K562 (cell line): ENCODE measurements around the gene L3MBTL3. TPM values are rescaled to one million over a fixed set of nuclear protein-coding genes. Genes with fewer than 3 reads are reported as not detected.

Experiments used
- ATAC-seq: fragments of 200-7000 bp; cut with Tn5 transposase; 3 replicates; pipeline ENCODE4 v1.9.1; 2020; ENCODE audit warnings: moderate library complexity
- BruUV-seq: library from RNA; stranded (reverse); fragments of 400-500 nt; replicated peaks from 2 replicates; lab custom pipeline; 2021; lab: Mats Ljungman, UMichigan
- CTCF ChIA-PET: fragments of 300-600 bp; formaldehyde crosslinking; extraction: SDS; loops from one replicate; lab custom pipeline; 2021; ENCODE audit warnings: low intra/inter-chr PET ratio; lab: Yijun Ruan, JAX
- POLR2A ChIA-PET: fragments of 300-600, 350-650 bp; sonication (Branson Sonifier 250); formaldehyde crosslinking; extraction: SDS; loops from one replicate; lab custom pipeline; 2021; ENCODE audit warnings: antibody characterized with exemption, inconsistent platforms; lab: Yijun Ruan, JAX
- DNase-seq, 4 experiments: peaks; one replicate each; pipeline versions ENCODE4 v3.0.0 to v3.0.0-alpha.2; 2011 to 2018; ENCODE audit warnings: low spot score in 3 of 4, mixed read lengths in 3 of 4; ENCODE audit errors: extremely low read depth in 1 of 4
- FAIRE-seq: peaks from 2 replicates; lab custom pipeline; 2011; peaks lifted over from hg19 to GRCh38; lab: Jason Lieb, UNC
- H2AFZ ChIP-seq: 2 replicates; pipeline ENCODE4 v1.6.0; 2011; ENCODE audit warnings: low read depth, low read length, control low read depth, inconsistent platforms
- H3K27ac ChIP-seq: fragments of 200-600 bp; 3 replicates; pipeline ENCODE4 v1.8.0; 2011; ENCODE audit warnings: low read depth, mild to moderate bottlenecking, control low read depth, inconsistent platforms, low read length, moderate library complexity, mixed read lengths; ENCODE audit errors: extremely low read depth
- H3K27me3 ChIP-seq, 2 experiments: fragments of 300-600 bp in 1 of 2; 2 replicates in 1 of 2; 3 replicates in 1 of 2; pipeline versions ENCODE4 v1.6.0 to v1.8.0; 2011; ENCODE audit warnings: inconsistent platforms in 2 of 2, low read length in 2 of 2, mild to moderate bottlenecking in 1 of 2, mixed read lengths in 1 of 2, moderate library complexity in 1 of 2; ENCODE audit not compliant: control insufficient read depth in 2 of 2, insufficient read depth in 2 of 2
- H3K36me3 ChIP-seq: fragments of 300-600 bp; 3 replicates; pipeline ENCODE4 v1.8.0; 2011; ENCODE audit warnings: mild to moderate bottlenecking, low read length, inconsistent platforms; ENCODE audit not compliant: control insufficient read depth, insufficient read depth
- H3K4me1 ChIP-seq, 2 experiments: fragments of 200-600 bp in 1 of 2; replicated peaks in 1 of 2; 2 replicates in 1 of 2; 3 replicates in 1 of 2; pipeline versions ENCODE4 v1.5.1 to v1.8.0; 2011; ENCODE audit warnings: inconsistent platforms in 2 of 2, low read length in 2 of 2, mild to moderate bottlenecking in 1 of 2, mixed read lengths in 1 of 2, moderate library complexity in 1 of 2; ENCODE audit not compliant: control insufficient read depth in 2 of 2, insufficient read depth in 2 of 2
- H3K4me2 ChIP-seq: 2 replicates; pipeline ENCODE4 v1.6.1; 2011; ENCODE audit warnings: low read length, control low read depth, inconsistent platforms, mixed read lengths; ENCODE audit not compliant: insufficient read depth
- H3K4me3 ChIP-seq: fragments of 200-600 bp; sonication (generic), shearing (Covaris generic); 2 replicates; pipeline ENCODE4 v1.5.1; 2016; ENCODE audit warnings: control low read depth, inconsistent platforms
- H3K79me2 ChIP-seq: fragments of 200-600 bp; 3 replicates; pipeline ENCODE4 v1.8.0; 2011; ENCODE audit warnings: low read length, inconsistent platforms; ENCODE audit not compliant: control insufficient read depth, insufficient read depth
- H3K9ac ChIP-seq, 2 experiments: 2 replicates each; pipeline versions ENCODE4 v1.6.0 to v1.6.1; 2011; ENCODE audit warnings: low read depth in 2 of 2, low read length in 2 of 2, control low read depth in 1 of 2, inconsistent platforms in 1 of 2, mild to moderate bottlenecking in 1 of 2, mixed read lengths in 1 of 2; ENCODE audit not compliant: insufficient read depth in 1 of 2
- H3K9me1 ChIP-seq: one replicate; pipeline ENCODE4 v1.6.0; 2011; ENCODE audit warnings: inconsistent platforms, mild to moderate bottlenecking, low read length, moderate library complexity; ENCODE audit not compliant: control insufficient read depth, insufficient read depth
- H3K9me3 ChIP-seq: replicated peaks from 2 replicates; pipeline ENCODE4 v1.5.1; 2011; ENCODE audit warnings: low read depth, low read length, inconsistent platforms; ENCODE audit not compliant: control insufficient read depth, insufficient read depth
- H4K20me1 ChIP-seq: replicated peaks from 2 replicates; pipeline ENCODE4 v1.6.1; 2011; ENCODE audit warnings: low read length, inconsistent platforms, mixed read lengths; ENCODE audit not compliant: control insufficient read depth, insufficient read depth
- JUND ChIP-seq, 2 experiments: IDR thresholded peaks; 2 replicates in 1 of 2; 3 replicates in 1 of 2; pipeline ENCODE4 v1.6.1; 2011; ENCODE audit warnings: borderline replicate concordance in 2 of 2, low read depth in 2 of 2, low read length in 2 of 2, improper control_type of control experiment in 1 of 2, missing biosample characterization in 1 of 2, missing genetic modification characterization in 1 of 2, missing genetic modification reagents in 1 of 2
- NEUROD1 ChIP-seq: fragments of 150-350 bp; IDR thresholded peaks from 2 replicates; pipeline ENCODE4 v1.6.1; 2014; ENCODE audit warnings: borderline replicate concordance, low read length, low read depth; ENCODE audit not compliant: partially characterized antibody
- RBM15 ChIP-seq: fragments of 200-400 bp; formaldehyde crosslinking; IDR thresholded peaks from 2 replicates; pipeline ENCODE4 v1.6.1; 2018; ENCODE audit warnings: mild to moderate bottlenecking, low read length, moderate library complexity; ENCODE audit not compliant: insufficient read depth
- SRSF1 ChIP-seq: fragments of 200-400 bp; formaldehyde crosslinking; IDR thresholded peaks from 2 replicates; pipeline ENCODE4 v1.6.1; 2017; ENCODE audit warnings: mild to moderate bottlenecking, low read depth, low read length, moderate library complexity
- ZFP36 ChIP-seq: fragments of 150-350 bp; IDR thresholded peaks from 2 replicates; pipeline ENCODE4 v1.6.1; 2018; ENCODE audit warnings: low read length, low read depth; ENCODE audit not compliant: partially characterized antibody
- ZNF316 ChIP-seq: fragments of 450-650 bp; IDR thresholded peaks from 2 replicates; pipeline ENCODE4 v1.6.1; 2016
- WGBS: fragments of 100-300 bp; shearing (Covaris generic); methylation state at CpG from one replicate; pipeline ENCODE4 v1.1.6; 2016; ENCODE audit warnings: low coverage, mixed read lengths; ENCODE audit not compliant: insufficient coverage; ENCODE audit errors: missing lambda C conversion rate; 5-methylcytosine and 5-hydroxymethylcytosine counted together
- in situ Hi-C: fragments of 300-500 bp; cut with MboI; formaldehyde crosslinking; loops from 4 replicates; pipeline ENCODE4 v1.15.0; 2018; ENCODE audit warnings: inconsistent platforms, mixed read lengths
- intact Hi-C: fragments of 100-400 bp; cut with micrococcal nuclease; formaldehyde crosslinking; loops from 2 replicates; pipeline ENCODE4 v1.14.2; 2022
- polyA plus RNA-seq, 8 experiments: library from polyadenylated mRNA; depleted of rRNA in 4 of 8; stranded (reverse) in 5 of 8; unstranded in 3 of 8; fragments of >200 nt; fragmentation: Nextera tagmentation in 2 of 8; fragmentation: Illumina TruSeq in 1 of 8; extraction: Ambion mirVana in 2 of 8; extraction: Trizol in 1 of 8; gene quantifications; 2 replicates each; pipeline versions ENCODE4 v1.2.1 to v1.2.3, GENCODE V29; 2011 to 2014; ENCODE audit warnings: inconsistent platforms in 1 of 8, missing spikeins in 1 of 8
- total RNA-seq, 7 experiments: library from RNA; depleted of rRNA in 6 of 7; stranded (reverse); fragments of >200 nt in 6 of 7; fragmentation: Illumina TruSeq in 2 of 7; extraction: Trizol in 2 of 7; gene quantifications; 2 replicates each; pipeline versions ENCODE4 v1.2.1 to v1.2.3, GENCODE V29; 2011 to 2021; ENCODE audit warnings: low replicate concordance in 1 of 7
- TF ChIP-seq, protein P1 (sequence below): fragments of 250-450 bp; sonication (Bioruptor Pico); IDR thresholded peaks from 2 replicates; pipeline ENCODE4 v1.5.0; 2020; ENCODE audit warnings: mild to moderate bottlenecking, borderline replicate concordance

Gene L3MBTL3
- total and polyA plus RNA-seq, 9 of the 15 experiments (the other 6 are each of a cell fraction or from before 2014, with no cell fraction given): 0.83 to 6.9 (median 5.4) TPM

DNA sequence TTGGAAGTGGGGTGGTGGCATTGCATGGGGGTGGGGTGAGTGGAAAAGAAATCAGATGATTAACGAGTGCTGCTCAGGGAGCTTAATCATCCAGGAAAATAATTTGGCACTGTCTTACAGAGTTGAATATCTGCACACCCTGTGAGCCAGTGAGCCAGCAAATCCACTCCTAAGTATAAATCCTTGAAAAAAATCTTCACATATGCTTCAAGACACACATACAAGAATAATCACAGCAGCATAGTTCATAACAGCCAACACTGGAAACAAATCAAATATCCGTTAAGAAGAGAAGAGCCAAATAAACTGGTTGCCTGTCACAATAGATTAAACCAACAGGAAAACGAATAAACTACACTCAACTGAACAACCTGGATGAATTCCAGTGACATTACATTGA lies 141.6 kb downstream of the L3MBTL3 start (continued):
- TF ChIP-seq, protein P1, sequence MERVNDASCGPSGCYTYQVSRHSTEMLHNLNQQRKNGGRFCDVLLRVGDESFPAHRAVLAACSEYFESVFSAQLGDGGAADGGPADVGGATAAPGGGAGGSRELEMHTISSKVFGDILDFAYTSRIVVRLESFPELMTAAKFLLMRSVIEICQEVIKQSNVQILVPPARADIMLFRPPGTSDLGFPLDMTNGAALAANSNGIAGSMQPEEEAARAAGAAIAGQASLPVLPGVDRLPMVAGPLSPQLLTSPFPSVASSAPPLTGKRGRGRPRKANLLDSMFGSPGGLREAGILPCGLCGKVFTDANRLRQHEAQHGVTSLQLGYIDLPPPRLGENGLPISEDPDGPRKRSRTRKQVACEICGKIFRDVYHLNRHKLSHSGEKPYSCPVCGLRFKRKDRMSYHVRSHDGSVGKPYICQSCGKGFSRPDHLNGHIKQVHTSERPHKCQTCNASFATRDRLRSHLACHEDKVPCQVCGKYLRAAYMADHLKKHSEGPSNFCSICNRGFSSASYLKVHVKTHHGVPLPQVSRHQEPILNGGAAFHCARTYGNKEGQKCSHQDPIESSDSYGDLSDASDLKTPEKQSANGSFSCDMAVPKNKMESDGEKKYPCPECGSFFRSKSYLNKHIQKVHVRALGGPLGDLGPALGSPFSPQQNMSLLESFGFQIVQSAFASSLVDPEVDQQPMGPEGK (CRISPR knock-in tag): no peak
- TF ChIP-seq NEUROD1 (no peak), SRSF1 (no peak)
- TF ChIP-seq, all 486 proteins: peak for 0

GRCh38 chr6:130161683-130162404 lies 143.5 kb downstream of the L3MBTL3 start:
- FAIRE-seq: no peak
- no peak for DNase-seq
- H3K9me3 ChIP-seq: no peaks in the 10 kb centered on the region
- in situ Hi-C loops: no loop called here
- H3K4me1 ChIP-seq: no peaks in the 10 kb centered on the region
- TF ChIP-seq RBM15 (no peak), JUND (IDR thresholded peaks at IDR 0.05; ENCODE audit: borderline replicate concordance, low read depth, low read length) (no peak), JUND (tag; IDR thresholded peaks at IDR 0.05; ENCODE audit: borderline replicate concordance, low read depth, low read length) (no peak), ZFP36 (no peak), ZNF316 (peak; percentile 26; the same call in 1 of the 2 replicates)
- 2% methylated on average over 6 of the region's 6 CpGs for WGBS
- intact Hi-C loops: no loop called here
- H3K9me1 ChIP-seq: no peaks in the 10 kb centered on the region
- H3K79me2 ChIP-seq: no peaks in the 10 kb centered on the region
- peak overlapping the region; percentile 41 for H2AFZ ChIP-seq
- H3K27me3 ChIP-seq: peaks cover 0 to 4% of the 10 kb centered on the region in 2 experiments; a peak in 2 of 5 replicates
- H3K4me2 ChIP-seq: no peak overlapping the region
- H3K4me3 ChIP-seq: no peak overlapping the region
- BruUV-seq: no TSS peak
- POLR2A ChIA-PET: interaction anchor here (1.2 kb wide), 1 partner anchor 20 kb away, joined by 3 read pairs; no protein-coding TSS in a partner anchor
- CTCF ChIA-PET: no interaction called here
- no peaks in the 10 kb centered on the region for H3K36me3 ChIP-seq
- no peak overlapping the region for H3K9ac ChIP-seq
- H4K20me1 ChIP-seq: no peaks in the 10 kb centered on the region
- ATAC-seq: peak; percentile 35; the same call in 2 of the 3 replicates
- no peak overlapping the region for H3K27ac ChIP-seq
